Measurements from ENCODE around the gene TMEM62.

- TF ChIP-seq, protein P1, sequence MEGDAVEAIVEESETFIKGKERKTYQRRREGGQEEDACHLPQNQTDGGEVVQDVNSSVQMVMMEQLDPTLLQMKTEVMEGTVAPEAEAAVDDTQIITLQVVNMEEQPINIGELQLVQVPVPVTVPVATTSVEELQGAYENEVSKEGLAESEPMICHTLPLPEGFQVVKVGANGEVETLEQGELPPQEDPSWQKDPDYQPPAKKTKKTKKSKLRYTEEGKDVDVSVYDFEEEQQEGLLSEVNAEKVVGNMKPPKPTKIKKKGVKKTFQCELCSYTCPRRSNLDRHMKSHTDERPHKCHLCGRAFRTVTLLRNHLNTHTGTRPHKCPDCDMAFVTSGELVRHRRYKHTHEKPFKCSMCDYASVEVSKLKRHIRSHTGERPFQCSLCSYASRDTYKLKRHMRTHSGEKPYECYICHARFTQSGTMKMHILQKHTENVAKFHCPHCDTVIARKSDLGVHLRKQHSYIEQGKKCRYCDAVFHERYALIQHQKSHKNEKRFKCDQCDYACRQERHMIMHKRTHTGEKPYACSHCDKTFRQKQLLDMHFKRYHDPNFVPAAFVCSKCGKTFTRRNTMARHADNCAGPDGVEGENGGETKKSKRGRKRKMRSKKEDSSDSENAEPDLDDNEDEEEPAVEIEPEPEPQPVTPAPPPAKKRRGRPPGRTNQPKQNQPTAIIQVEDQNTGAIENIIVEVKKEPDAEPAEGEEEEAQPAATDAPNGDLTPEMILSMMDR (conservative IDR thresholded peaks at IDR 0.05; ENCODE audit: low read length): no peak
- no peak for TF ChIP-seq EZH2phosphoT487 (IDR thresholded peaks at IDR 0.05; ENCODE audit: borderline replicate concordance)
Measured at GRCh38 chr15:43111354-43111753, 22.0 kb upstream of the TMEM62 start.
